Measurements from ENCODE around the gene ZIC4.

GRCh38 chr3:147385059-147386012 is 21.0 kb downstream of the ZIC4 start:
- TF ChIP-seq POLR2A (IDR thresholded peaks at IDR 0.05; ENCODE audit: control extremely low read depth in 1 of 2, low read depth in 2 of 2, low read length in 2 of 2) (no peak), HDAC2 (IDR thresholded peaks at IDR 0.05; ENCODE audit: borderline replicate concordance in 1 of 2, low read depth in 2 of 2, low read length in 2 of 2) (no peak), CTCF (IDR thresholded peaks at IDR 0.05; ENCODE audit: control extremely low read depth in 1 of 3, insufficient read depth in 1 of 3, low read depth in 1 of 3, low read length in 3 of 3) (no peak), SP1 (IDR thresholded peaks at IDR 0.05; ENCODE audit: low read depth, low read length) (no peak), USF2 (IDR thresholded peaks at IDR 0.05; ENCODE audit: low read length) (no peak)

Measured in H1 (cell line).